Peyer's patch (tissue), 4 donors: ENCODE data around the gene DOC2A.

Source experiments
- POLR2A ChIP-seq, 2 donors: fragments of 450-650 bp; IDR thresholded peaks; one replicate each; pipeline ENCODE4 v1.5.1; 2017; ENCODE audit warnings: antibody characterized with exemption in 2 of 2, mild to moderate bottlenecking in 2 of 2, moderate library complexity in 2 of 2
- TF ChIP-seq, protein P1 (sequence below), 6 experiments: fragments of 450-650 bp in 4 of 6; fragments of 200-600 bp in 2 of 6; sonication (generic) in 1 of 6; IDR thresholded peaks; one replicate each; pipeline ENCODE4 v1.5.1; 2017 to 2019; ENCODE audit warnings: antibody characterized with exemption in 6 of 6, mild to moderate bottlenecking in 3 of 6, moderate library complexity in 1 of 6

DNA sequence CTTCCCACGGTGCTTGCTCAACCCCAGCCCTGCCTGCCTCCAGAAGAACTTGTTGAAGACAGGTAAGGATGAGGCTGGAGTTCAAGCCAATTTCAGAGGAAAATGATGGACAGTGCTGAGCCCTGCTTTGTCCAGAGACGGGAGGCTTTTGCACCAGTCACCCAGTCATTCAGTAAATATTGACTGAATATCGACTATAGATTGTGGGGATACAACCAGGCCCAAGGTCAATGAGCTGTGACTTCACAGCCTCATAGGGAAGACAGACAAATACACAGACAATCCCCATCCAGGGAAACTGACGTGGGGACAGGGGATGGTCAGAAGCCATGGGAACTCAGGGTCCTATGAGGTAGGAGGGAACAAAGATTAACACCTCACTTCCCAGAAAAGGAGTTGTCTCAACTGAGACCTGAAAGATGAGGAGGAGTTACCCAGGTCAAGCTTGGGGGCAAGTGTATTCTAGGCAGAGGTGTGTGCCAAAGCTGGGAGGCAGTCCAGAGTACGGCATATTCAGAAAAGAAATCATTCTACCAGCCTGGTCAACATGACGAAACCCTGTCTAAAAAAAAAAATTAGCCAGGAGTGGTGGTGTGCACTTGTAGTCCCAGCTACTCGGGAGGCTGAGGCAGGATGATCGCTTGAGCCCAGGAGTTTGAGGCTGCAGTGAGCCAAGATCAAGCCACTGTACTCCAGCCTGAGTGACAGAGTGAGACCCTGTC, 5.9 kb upstream of the DOC2A start:
- TF ChIP-seq, protein P1, sequence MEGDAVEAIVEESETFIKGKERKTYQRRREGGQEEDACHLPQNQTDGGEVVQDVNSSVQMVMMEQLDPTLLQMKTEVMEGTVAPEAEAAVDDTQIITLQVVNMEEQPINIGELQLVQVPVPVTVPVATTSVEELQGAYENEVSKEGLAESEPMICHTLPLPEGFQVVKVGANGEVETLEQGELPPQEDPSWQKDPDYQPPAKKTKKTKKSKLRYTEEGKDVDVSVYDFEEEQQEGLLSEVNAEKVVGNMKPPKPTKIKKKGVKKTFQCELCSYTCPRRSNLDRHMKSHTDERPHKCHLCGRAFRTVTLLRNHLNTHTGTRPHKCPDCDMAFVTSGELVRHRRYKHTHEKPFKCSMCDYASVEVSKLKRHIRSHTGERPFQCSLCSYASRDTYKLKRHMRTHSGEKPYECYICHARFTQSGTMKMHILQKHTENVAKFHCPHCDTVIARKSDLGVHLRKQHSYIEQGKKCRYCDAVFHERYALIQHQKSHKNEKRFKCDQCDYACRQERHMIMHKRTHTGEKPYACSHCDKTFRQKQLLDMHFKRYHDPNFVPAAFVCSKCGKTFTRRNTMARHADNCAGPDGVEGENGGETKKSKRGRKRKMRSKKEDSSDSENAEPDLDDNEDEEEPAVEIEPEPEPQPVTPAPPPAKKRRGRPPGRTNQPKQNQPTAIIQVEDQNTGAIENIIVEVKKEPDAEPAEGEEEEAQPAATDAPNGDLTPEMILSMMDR (IDR thresholded peaks at IDR 0.05): no peak
- no peak for TF ChIP-seq POLR2A (IDR thresholded peaks at IDR 0.05)
